Body of pancreas (tissue), 4 donors: ENCODE data around the gene GMDS. TPM values are rescaled to one million over a fixed set of nuclear protein-coding genes. Genes with fewer than 3 reads are reported as not detected.
"Not testable (repeated sequence)": the region's sequence is repeated elsewhere in the genome, so short reads cannot be mapped to it uniquely, and the experiment has no call there.

Experiments used
- ATAC-seq: fragments of 150-250 bp; one replicate; pipeline ENCODE4 v1.9.1; 2016
- DNase-seq, 4 donors: peaks; one replicate each; pipeline ENCODE4 v3.0.0-alpha.2; 2019
- H3K27ac ChIP-seq, 4 donors: fragments of 200-600 bp; sonication (generic); 1 replicate in 3 of 4; 2 replicates in 1 of 4; pipeline versions ENCODE4 v1.5.1 to v1.6.1; 2016 to 2019; ENCODE audit warnings: mild to moderate bottlenecking in 1 of 4, mixed read lengths in 1 of 4, moderate library complexity in 1 of 4
- H3K27me3 ChIP-seq, 2 donors: fragments of 200-600 bp; sonication (generic); one replicate each; pipeline ENCODE4 v1.6.0; 2016; ENCODE audit warnings: mild to moderate bottlenecking in 1 of 2
- H3K36me3 ChIP-seq, 2 donors: fragments of 200-600 bp; sonication (generic); replicated peaks in 1 of 2; 2 replicates each; pipeline ENCODE4 v1.5.1; 2016; ENCODE audit warnings: low read depth in 2 of 2; ENCODE audit not compliant: insufficient read depth in 1 of 2
- H3K4me1 ChIP-seq: fragments of 200-600 bp; sonication (generic); one replicate; pipeline ENCODE4 v1.6.0; 2016
- H3K4me3 ChIP-seq, 2 donors: fragments of 200-600 bp; sonication (generic); 1 replicate in 1 of 2; 2 replicates in 1 of 2; pipeline ENCODE4 v1.5.1; 2016 to 2019
- H3K9me3 ChIP-seq, 3 donors: fragments of 200-600 bp; sonication (generic); 1 replicate in 2 of 3; 2 replicates in 1 of 3; pipeline ENCODE4 v1.5.1; 2016
- CTCF ChIP-seq, 7 experiments: fragments of 450-650 bp in 4 of 7; fragments of 200-600 bp in 3 of 7; sonication (generic) in 3 of 7; IDR thresholded peaks; one replicate each; pipeline ENCODE4 v1.5.1; 2016 to 2019; ENCODE audit warnings: antibody characterized with exemption in 7 of 7
- POLR2A ChIP-seq, 3 donors: fragments of 450-650 bp; IDR thresholded peaks; one replicate each; pipeline ENCODE4 v1.6.1; 2016; ENCODE audit warnings: antibody characterized with exemption in 3 of 3, mild to moderate bottlenecking in 2 of 3
- whole genome bisulfite sequencing, 2 donors: methylation state at CpG; one replicate each; pipeline ENCODE4 v1.1.5; 2017; 5-methylcytosine and 5-hydroxymethylcytosine counted together
- intact Hi-C: fragments of 100-400 bp; cut with DNase I; formaldehyde crosslinking; loops from one replicate; pipeline ENCODE4 v1.15.1; 2023
- total RNA-seq, 2 donors: library from RNA; depleted of rRNA; stranded (reverse); fragments of >200 nt; gene quantifications; one replicate each; pipeline ENCODE4 v1.1.0, GENCODE V29; 2016

The GMDS gene
- total RNA-seq, 2 donors from 2014 or later: 34.5 to 63.3 TPM

- H3K36me3 ChIP-seq: no peaks in the 10 kb centered on the region
- no peak for DNase-seq
- no peak for ATAC-seq
- intact Hi-C loops: no loop called here
- H3K27me3 ChIP-seq: no peaks in the 10 kb centered on the region
- no peak overlapping the region for H3K27ac ChIP-seq
- TF ChIP-seq CTCF (IDR thresholded peaks at IDR 0.05) (no peak), POLR2A (IDR thresholded peaks at IDR 0.05) (no peak)
- 79 to 89% methylated on average over 11 to 16 of the region's 16 CpGs for WGBS, 2 donors
- no peaks in the 10 kb centered on the region for H3K4me1 ChIP-seq
- no peak overlapping the region for H3K4me3 ChIP-seq
- no peaks in the 10 kb centered on the region for H3K9me3 ChIP-seq
Observed at GRCh38 chr6:1670711-1671462, 574.5 kb downstream of the GMDS start.

- H3K36me3 ChIP-seq: no peaks in the 10 kb centered on the region
- H3K27ac ChIP-seq: no peak overlapping the region
- 93 to 96% methylated on average over 11 of the region's 11 CpGs for WGBS, 2 donors
- H3K4me3 ChIP-seq: no peak overlapping the region
- TF ChIP-seq CTCF (IDR thresholded peaks at IDR 0.05): no peak
- TF ChIP-seq POLR2A (IDR thresholded peaks at IDR 0.05): no peak
- DNase-seq (no peak), ATAC-seq (no peak)
- no peaks in the 10 kb centered on the region for H3K9me3 ChIP-seq
- intact Hi-C loops: no loop called here
- no peaks in the 10 kb centered on the region for H3K4me1 ChIP-seq
- no peaks in the 10 kb centered on the region for H3K27me3 ChIP-seq
Observed at GRCh38 chr6:1669996-1670395, 575.4 kb downstream of the GMDS start.

- WGBS, 2 donors: 92% methylated on average over 5 of the region's 5 CpGs
Observed at GRCh38 chr6:1668456-1668855, 576.9 kb downstream of the GMDS start.

GRCh38 chr6:1667805-1668175 lies 577.6 kb downstream of the GMDS start:
- Histone ChIP-seq H3K36me3 (no peaks in the 10 kb centered on the region), H3K9me3 (no peaks in the 10 kb centered on the region), H3K27ac (no peak overlapping the region), H3K4me1 (no peaks in the 10 kb centered on the region), H3K27me3 (no peaks in the 10 kb centered on the region), H3K4me3 (no peak overlapping the region)
- DNase-seq: no peak
- no peak for TF ChIP-seq CTCF (IDR thresholded peaks at IDR 0.05)
- no peak for TF ChIP-seq POLR2A (IDR thresholded peaks at IDR 0.05)
- WGBS, 2 donors: 90 to 92% methylated on average over 4 of the region's 4 CpGs
- intact Hi-C loops: no loop called here
- no peak for ATAC-seq

More at GRCh38 chr6:1668456-1668855, 576.9 kb downstream of the GMDS start:
- H3K36me3 ChIP-seq, ATAC-seq, H3K27ac ChIP-seq, H3K27me3 ChIP-seq, H3K9me3 ChIP-seq, H3K4me3 ChIP-seq, DNase-seq, intact Hi-C loops, H3K4me1 ChIP-seq: not testable (repeated sequence)

GRCh38 chr6:1667012-1667804 lies 578.2 kb downstream of the GMDS start:
- H3K9me3 ChIP-seq: no peaks in the 10 kb centered on the region
- H3K4me1 ChIP-seq: no peaks in the 10 kb centered on the region
- H3K36me3 ChIP-seq: no peaks in the 10 kb centered on the region
- H3K27ac ChIP-seq: no peak overlapping the region
- H3K27me3 ChIP-seq: no peaks in the 10 kb centered on the region
- H3K4me3 ChIP-seq: no peak overlapping the region
- intact Hi-C loops: no loop called here
- ATAC-seq (no peak), DNase-seq (no peak)
- 91 to 98% methylated on average over 5 to 6 of the region's 6 CpGs for WGBS, 2 donors
- TF ChIP-seq POLR2A (IDR thresholded peaks at IDR 0.05) (no peak), CTCF (IDR thresholded peaks at IDR 0.05) (no peak)
